Type B pancreatic cell (in vitro differentiated cells): Measurements from ENCODE around the gene NUP98. TPM values are rescaled to one million over a fixed set of nuclear protein-coding genes. Genes with fewer than 3 reads are reported as not detected.

Source experiments
- DNase-seq: peaks from one replicate; pipeline ENCODE4 v3.0.0; 2021; ENCODE audit warnings: mixed read lengths; ENCODE audit not compliant: unreplicated experiment; ENCODE audit errors: extremely low spot score
- H3K27ac Mint-ChIP-seq: 2 replicates; pipeline ENCODE4 v1.8.0; 2021; ENCODE audit warnings: mild to moderate bottlenecking, mixed read lengths
- H3K27me3 Mint-ChIP-seq: 2 replicates; pipeline ENCODE4 v1.8.0; 2021; ENCODE audit warnings: mixed read lengths
- H3K36me3 Mint-ChIP-seq: 2 replicates; pipeline ENCODE4 v1.8.0; 2021; ENCODE audit warnings: mixed read lengths
- H3K4me1 Mint-ChIP-seq: one replicate; pipeline ENCODE4 v1.8.0; 2021; ENCODE audit warnings: mixed read lengths; ENCODE audit not compliant: unreplicated experiment
- H3K4me3 Mint-ChIP-seq: 2 replicates; pipeline ENCODE4 v1.8.0; 2021; ENCODE audit warnings: mild to moderate bottlenecking, mixed read lengths
- H3K9me3 Mint-ChIP-seq: 2 replicates; pipeline ENCODE4 v1.8.0; 2021; ENCODE audit warnings: mixed read lengths
- total RNA-seq: library from RNA; stranded (reverse); gene quantifications from 2 replicates; pipeline ENCODE4 v1.2.1, GENCODE V29; 2021; ENCODE audit warnings: low replicate concordance
- TF ChIP-seq, protein P1 (sequence below): fragments of 200-600 bp; sonication (generic); conservative IDR thresholded peaks from 2 replicates; pipeline ENCODE4 v1.5.0; 2021; ENCODE audit warnings: antibody characterized with exemption, mild to moderate bottlenecking

NUP98 gene
- total RNA-seq, 1 donor from 2014 or later, result 74.6 TPM

GRCh38 chr11:3685923-3686322 is 111.4 kb downstream of the NUP98 start:
- no peak overlapping the region for H3K4me3 Mint-ChIP-seq
- no peak for DNase-seq
- no peaks in the 10 kb centered on the region for H3K27me3 Mint-ChIP-seq
- TF ChIP-seq, protein P1, sequence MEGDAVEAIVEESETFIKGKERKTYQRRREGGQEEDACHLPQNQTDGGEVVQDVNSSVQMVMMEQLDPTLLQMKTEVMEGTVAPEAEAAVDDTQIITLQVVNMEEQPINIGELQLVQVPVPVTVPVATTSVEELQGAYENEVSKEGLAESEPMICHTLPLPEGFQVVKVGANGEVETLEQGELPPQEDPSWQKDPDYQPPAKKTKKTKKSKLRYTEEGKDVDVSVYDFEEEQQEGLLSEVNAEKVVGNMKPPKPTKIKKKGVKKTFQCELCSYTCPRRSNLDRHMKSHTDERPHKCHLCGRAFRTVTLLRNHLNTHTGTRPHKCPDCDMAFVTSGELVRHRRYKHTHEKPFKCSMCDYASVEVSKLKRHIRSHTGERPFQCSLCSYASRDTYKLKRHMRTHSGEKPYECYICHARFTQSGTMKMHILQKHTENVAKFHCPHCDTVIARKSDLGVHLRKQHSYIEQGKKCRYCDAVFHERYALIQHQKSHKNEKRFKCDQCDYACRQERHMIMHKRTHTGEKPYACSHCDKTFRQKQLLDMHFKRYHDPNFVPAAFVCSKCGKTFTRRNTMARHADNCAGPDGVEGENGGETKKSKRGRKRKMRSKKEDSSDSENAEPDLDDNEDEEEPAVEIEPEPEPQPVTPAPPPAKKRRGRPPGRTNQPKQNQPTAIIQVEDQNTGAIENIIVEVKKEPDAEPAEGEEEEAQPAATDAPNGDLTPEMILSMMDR, result no peak
- H3K36me3 Mint-ChIP-seq, result peaks cover 31% of the 10 kb centered on the region
- H3K9me3 Mint-ChIP-seq, result no peaks in the 10 kb centered on the region
- no peaks in the 10 kb centered on the region for H3K4me1 Mint-ChIP-seq
- no peak overlapping the region for H3K27ac Mint-ChIP-seq

DNA sequence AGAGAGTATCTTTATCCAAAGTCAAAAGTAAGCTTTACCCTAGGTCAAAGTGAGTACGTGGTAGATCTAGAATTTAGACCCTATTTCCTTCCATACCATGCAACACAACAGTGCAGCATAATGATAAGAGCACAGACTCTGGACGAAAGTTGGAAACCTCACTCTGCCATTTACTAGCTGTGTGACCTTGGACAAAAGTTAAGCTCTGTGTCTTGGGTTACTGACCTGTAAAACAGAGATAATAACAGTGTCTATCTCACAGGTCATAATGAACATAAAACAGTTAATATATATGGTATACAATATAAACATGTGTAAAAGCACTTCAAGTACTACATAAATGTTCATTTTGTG is 112.6 kb downstream of the NUP98 start:
- Mint-ChIP-seq H3K9me3 (no peaks in the 10 kb centered on the region), H3K4me3 (no peak overlapping the region), H3K27ac (no peak overlapping the region), H3K36me3 (peaks cover 25% of the 10 kb centered on the region), H3K4me1 (no peaks in the 10 kb centered on the region), H3K27me3 (no peaks in the 10 kb centered on the region)
- TF ChIP-seq, protein P1, result no peak
- no peak for DNase-seq

- TF ChIP-seq, protein P1, result no peak
- Mint-ChIP-seq H3K9me3 (no peaks in the 10 kb centered on the region), H3K36me3 (peaks cover 30% of the 10 kb centered on the region), H3K27me3 (no peaks in the 10 kb centered on the region), H3K4me3 (no peak overlapping the region), H3K27ac (no peak overlapping the region), H3K4me1 (no peaks in the 10 kb centered on the region)
- DNase-seq, result no peak
Observed at GRCh38 chr11:3684129-3684818, 113.1 kb downstream of the NUP98 start.

GRCh38 chr11:3683039-3683438 is 114.3 kb downstream of the NUP98 start:
- Mint-ChIP-seq H3K9me3 (no peaks in the 10 kb centered on the region), H3K4me3 (no peak overlapping the region), H3K36me3 (peaks cover 38% of the 10 kb centered on the region), H3K4me1 (no peaks in the 10 kb centered on the region), H3K27ac (no peak overlapping the region), H3K27me3 (no peaks in the 10 kb centered on the region)
- no peak for DNase-seq
- TF ChIP-seq, protein P1, result no peak

- H3K36me3 Mint-ChIP-seq, result peaks cover 35% of the 10 kb centered on the region
- H3K4me3 Mint-ChIP-seq, result no peak overlapping the region
- H3K27ac Mint-ChIP-seq, result no peak overlapping the region
- H3K9me3 Mint-ChIP-seq, result no peaks in the 10 kb centered on the region
- H3K27me3 Mint-ChIP-seq, result no peaks in the 10 kb centered on the region
- no peaks in the 10 kb centered on the region for H3K4me1 Mint-ChIP-seq
- DNase-seq, result no peak
- TF ChIP-seq, protein P1, result no peak
Observed at GRCh38 chr11:3679077-3679476, 118.3 kb downstream of the NUP98 start.
